ENCODE data around the gene PI16. TPM values are rescaled to one million over a fixed set of nuclear protein-coding genes. Genes with fewer than 3 reads are reported as not detected.

The PI16 gene
- total RNA-seq, 1 donor = 1.8 TPM

GRCh38 chr6:36997811-36998722 lies 43.5 kb downstream of the PI16 start:
- no peak for TF ChIP-seq CTCF (IDR thresholded peaks at IDR 0.05; ENCODE audit: extremely low read depth, low read depth, low read length)
- Histone ChIP-seq H3K27ac (ENCODE audit: low read depth, low read length) (no peak overlapping the region), H3K79me2 (ENCODE audit: insufficient read depth, low read length) (no peaks in the 10 kb centered on the region), H3K4me2 (ENCODE audit: insufficient read depth, low read length) (no peak overlapping the region), H3K27me3 (ENCODE audit: insufficient read depth, low read length) (peaks cover 10% of the 10 kb centered on the region), H2AFZ (ENCODE audit: low read length) (no peak overlapping the region), H3K9me3 (ENCODE audit: low read depth, low read length) (no peaks in the 10 kb centered on the region), H3K36me3 (ENCODE audit: insufficient read depth, low read length) (no peaks in the 10 kb centered on the region), H4K20me1 (ENCODE audit: insufficient read depth, low read length) (no peaks in the 10 kb centered on the region), H3K4me3 (ENCODE audit: insufficient read depth, low read length) (no peak overlapping the region), H3K4me1 (ENCODE audit: insufficient read depth, low read length) (no peaks in the 10 kb centered on the region)
- DNase-seq (ENCODE audit: insufficient read length, low spot score, missing footprints) = no peak

- H3K4me3 ChIP-seq (ENCODE audit: insufficient read depth, low read length) = no peak overlapping the region
- H2AFZ ChIP-seq (ENCODE audit: low read length) = no peak overlapping the region
- H3K36me3 ChIP-seq (ENCODE audit: insufficient read depth, low read length) = no peaks in the 10 kb centered on the region
- H3K4me1 ChIP-seq (ENCODE audit: insufficient read depth, low read length) = no peaks in the 10 kb centered on the region
- no peaks in the 10 kb centered on the region for H4K20me1 ChIP-seq (ENCODE audit: insufficient read depth, low read length)
- H3K4me2 ChIP-seq (ENCODE audit: insufficient read depth, low read length) = no peak overlapping the region
- no peaks in the 10 kb centered on the region for H3K9me3 ChIP-seq (ENCODE audit: low read depth, low read length)
- no peaks in the 10 kb centered on the region for H3K79me2 ChIP-seq (ENCODE audit: insufficient read depth, low read length)
- peaks cover 10% of the 10 kb centered on the region for H3K27me3 ChIP-seq (ENCODE audit: insufficient read depth, low read length)
- no peak overlapping the region for H3K27ac ChIP-seq (ENCODE audit: low read depth, low read length)
- DNase-seq (ENCODE audit: insufficient read length, low spot score, missing footprints) = no peak
- no peak for TF ChIP-seq CTCF (IDR thresholded peaks at IDR 0.05; ENCODE audit: extremely low read depth, low read depth, low read length)
These were observed 44.1 kb downstream of the PI16 start for GRCh38 chr6:36998723-36999038.

- no peak overlapping the region for H3K4me3 ChIP-seq (ENCODE audit: insufficient read depth, low read length)
- DNase-seq (ENCODE audit: insufficient read length, low spot score, missing footprints) = no peak
- H3K9me3 ChIP-seq (ENCODE audit: low read depth, low read length) = no peaks in the 10 kb centered on the region
- no peaks in the 10 kb centered on the region for H4K20me1 ChIP-seq (ENCODE audit: insufficient read depth, low read length)
- no peak overlapping the region for H3K4me2 ChIP-seq (ENCODE audit: insufficient read depth, low read length)
- no peak overlapping the region for H2AFZ ChIP-seq (ENCODE audit: low read length)
- no peaks in the 10 kb centered on the region for H3K79me2 ChIP-seq (ENCODE audit: insufficient read depth, low read length)
- H3K27ac ChIP-seq (ENCODE audit: low read depth, low read length) = no peak overlapping the region
- no peaks in the 10 kb centered on the region for H3K4me1 ChIP-seq (ENCODE audit: insufficient read depth, low read length)
- TF ChIP-seq CTCF (IDR thresholded peaks at IDR 0.05; ENCODE audit: extremely low read depth, low read depth, low read length) = no peak
- H3K36me3 ChIP-seq (ENCODE audit: insufficient read depth, low read length) = no peaks in the 10 kb centered on the region
- H3K27me3 ChIP-seq (ENCODE audit: insufficient read depth, low read length) = peaks cover 10% of the 10 kb centered on the region
These were observed 44.7 kb downstream of the PI16 start for GRCh38 chr6:36999061-36999750.

- Histone ChIP-seq H3K9me3 (ENCODE audit: low read depth, low read length) (no peaks in the 10 kb centered on the region), H3K27me3 (ENCODE audit: insufficient read depth, low read length) (peaks cover 10% of the 10 kb centered on the region), H3K4me3 (ENCODE audit: insufficient read depth, low read length) (no peak overlapping the region), H3K4me1 (ENCODE audit: insufficient read depth, low read length) (no peaks in the 10 kb centered on the region), H4K20me1 (ENCODE audit: insufficient read depth, low read length) (no peaks in the 10 kb centered on the region), H3K27ac (ENCODE audit: low read depth, low read length) (no peak overlapping the region), H3K4me2 (ENCODE audit: insufficient read depth, low read length) (no peak overlapping the region), H3K36me3 (ENCODE audit: insufficient read depth, low read length) (no peaks in the 10 kb centered on the region), H2AFZ (ENCODE audit: low read length) (no peak overlapping the region), H3K79me2 (ENCODE audit: insufficient read depth, low read length) (no peaks in the 10 kb centered on the region)
- DNase-seq (ENCODE audit: insufficient read length, low spot score, missing footprints) = no peak
- no peak for TF ChIP-seq CTCF (IDR thresholded peaks at IDR 0.05; ENCODE audit: extremely low read depth, low read depth, low read length)
These were observed 45.2 kb downstream of the PI16 start for GRCh38 chr6:36999751-37000125.

Measured in osteoblast (primary cell).